Adrenal gland (tissue), 5 donors: ENCODE data around the gene HMCN2.

Source experiments
- CTCF ChIP-seq, 6 experiments: fragments of 450-650 bp in 4 of 6; fragments of 200-600 bp in 2 of 6; sonication (generic) in 1 of 6; IDR thresholded peaks; 1 replicate in 5 of 6; 2 replicates in 1 of 6; pipeline versions ENCODE4 v1.5.1 to v1.8.0; 2016 to 2021; ENCODE audit warnings: antibody characterized with exemption in 6 of 6, mild to moderate bottlenecking in 2 of 6, moderate library complexity in 1 of 6
- POLR2A ChIP-seq, 2 donors: fragments of 450-650 bp; IDR thresholded peaks; one replicate each; pipeline ENCODE4 v1.6.1; 2017; ENCODE audit warnings: antibody characterized with exemption in 2 of 2, mild to moderate bottlenecking in 2 of 2, moderate library complexity in 1 of 2
- donor health status: DM: no; HTN: no; CAD: no.

GRCh38 chr9:130222833-130223232, 42.7 kb upstream of the HMCN2 start:
- TF ChIP-seq CTCF (IDR thresholded peaks at IDR 0.05) (no peak), POLR2A (IDR thresholded peaks at IDR 0.05) (no peak)
